NCI-H226 (cell line): ENCODE data around the gene ADAM15.

Source experiments
- DNase-seq: peaks from one replicate; pipeline ENCODE4 v3.0.0-alpha.2; 2015

Gene ADAM15

GRCh38 chr1:155032886-155033285, 18.2 kb upstream of the ADAM15 start:
- DNase-seq: no peak

GRCh38 chr1:155033524-155033923, 17.6 kb upstream of the ADAM15 start, which contains the start of the genes DCST1 and DCST2:
Gene DCST1, plus strand, starts transcription at chr1:155033824. Its CDS starts 213 bp downstream, at chr1:155034037.
Gene DCST2, minus strand, starts transcription at chr1:155033781. Its CDS starts 80 bp downstream, at chr1:155033701.
- DNase-seq: no peak

GRCh38 chr1:155034318-155035208, 16.6 kb upstream of the ADAM15 start:
- no peak for DNase-seq

- DNase-seq: no peak
Observed at GRCh38 chr1:155035936-155036335, 15.2 kb upstream of the ADAM15 start.

GRCh38 chr1:155037043-155037442, 14.1 kb upstream of the ADAM15 start:
- DNase-seq: no peak

GRCh38 chr1:155037851-155038441, 13.2 kb upstream of the ADAM15 start:
- DNase-seq: no peak

GRCh38 chr1:155038602-155039307, 12.4 kb upstream of the ADAM15 start:
- peak; percentile 65 for DNase-seq

- no peak for DNase-seq
Observed at GRCh38 chr1:155039308-155039669, 11.8 kb upstream of the ADAM15 start.

GRCh38 chr1:155040358-155041093, 10.6 kb upstream of the ADAM15 start:
- DNase-seq: no peak

- DNase-seq: no peak
Observed at GRCh38 chr1:155042789-155043188, 8.3 kb upstream of the ADAM15 start.

GRCh38 chr1:155043301-155043702, 7.8 kb upstream of the ADAM15 start:
- no peak for DNase-seq

- DNase-seq: no peak
Observed at GRCh38 chr1:155043793-155044192, 7.3 kb upstream of the ADAM15 start.

- DNase-seq: no peak
Observed at GRCh38 chr1:155044365-155044764, 6.8 kb upstream of the ADAM15 start.

- DNase-seq: peak; percentile 77
Observed at GRCh38 chr1:155044812-155045657, 6.1 kb upstream of the ADAM15 start.

- DNase-seq: no peak
Observed at GRCh38 chr1:155048449-155049334, 2.4 kb upstream of the ADAM15 start.

- DNase-seq: peak; percentile 56
Observed at GRCh38 chr1:155049651-155050559, 1.2 kb upstream of the ADAM15 start.

GRCh38 chr1:155051342-155051776, 243 bp downstream of the ADAM15 start:
- DNase-seq: no peak

- DNase-seq: peak; percentile 74
Observed at GRCh38 chr1:155051777-155052398, 772 bp downstream of the ADAM15 start.
